Endodermal cell (in vitro differentiated cells): ENCODE measurements around the gene RAB6A. TPM values are rescaled to one million over a fixed set of nuclear protein-coding genes. Genes with fewer than 3 reads are reported as not detected.

Experiments used
- DNase-seq: peaks from one replicate; pipeline ENCODE4 v3.0.0-alpha.2; 2017
- H3K27ac ChIP-seq: 2 replicates; pipeline ENCODE4 v1.5.1; 2013; ENCODE audit warnings: mild to moderate bottlenecking, low read depth, low read length, moderate library complexity
- H3K27me3 ChIP-seq: 2 replicates; pipeline ENCODE4 v1.6.1; 2013; ENCODE audit warnings: mild to moderate bottlenecking, low read length, moderate library complexity; ENCODE audit not compliant: insufficient read depth, control insufficient read depth, poor library complexity, severe bottlenecking
- H3K36me3 ChIP-seq: 2 replicates; pipeline ENCODE4 v1.7.0; 2013; ENCODE audit warnings: mild to moderate bottlenecking, low read length, moderate library complexity; ENCODE audit not compliant: control insufficient read depth, insufficient read depth
- H3K4me1 ChIP-seq: one replicate; pipeline ENCODE4 v1.7.0; 2013; ENCODE audit warnings: low read length; ENCODE audit not compliant: control insufficient read depth, insufficient read depth
- H3K4me3 ChIP-seq: 2 replicates; pipeline ENCODE4 v1.5.1; 2013; ENCODE audit warnings: mild to moderate bottlenecking, low read length, moderate library complexity
- H3K9ac ChIP-seq: 2 replicates; pipeline ENCODE4 v1.6.1; 2013; ENCODE audit warnings: mild to moderate bottlenecking, low read length, moderate library complexity; ENCODE audit not compliant: poor library complexity, severe bottlenecking; ENCODE audit errors: extremely low read depth
- H3K9me3 ChIP-seq: 2 replicates; pipeline ENCODE4 v1.6.1; 2013; ENCODE audit warnings: mild to moderate bottlenecking, low read length, moderate library complexity; ENCODE audit not compliant: control insufficient read depth
- H3K27ac Mint-ChIP-seq: 2 replicates; pipeline ENCODE4 v1.8.0; 2020; ENCODE audit warnings: mixed read lengths
- H3K27me3 Mint-ChIP-seq: 2 replicates; pipeline ENCODE4 v1.8.0; 2021; ENCODE audit warnings: mild to moderate bottlenecking, mixed read lengths; ENCODE audit not compliant: insufficient read depth
- H3K36me3 Mint-ChIP-seq: 2 replicates; pipeline ENCODE4 v1.8.0; 2020; ENCODE audit warnings: low read depth, mixed read lengths
- H3K4me1 Mint-ChIP-seq: 2 replicates; pipeline ENCODE4 v1.8.0; 2020; ENCODE audit warnings: mixed read lengths
- H3K4me3 Mint-ChIP-seq: 2 replicates; pipeline ENCODE4 v1.8.0; 2020; ENCODE audit warnings: mild to moderate bottlenecking, moderate library complexity, mixed read lengths
- H3K9me3 Mint-ChIP-seq: 2 replicates; pipeline ENCODE4 v1.8.0; 2020; ENCODE audit warnings: mild to moderate bottlenecking, mixed read lengths
- CTCF ChIP-seq: fragments of 200-600 bp; sonication (generic); conservative IDR thresholded peaks from 2 replicates; pipeline ENCODE4 v1.5.0; 2021; ENCODE audit warnings: antibody characterized with exemption, mild to moderate bottlenecking
- WGBS, 2 experiments: methylation state at CpG; one replicate each; pipeline versions ENCODE4 v1.1.5 to v1.1.7; 2013; ENCODE audit warnings: missing lambda C conversion rate in 2 of 2, mixed read lengths in 1 of 2; ENCODE audit not compliant: insufficient coverage in 1 of 2, insufficient read length in 1 of 2; 5-methylcytosine and 5-hydroxymethylcytosine counted together
- total RNA-seq, 2 donors: library from RNA; stranded (reverse); fragmentation: NEBNext Ultra II Directional in 1 of 2; extraction: Animal tissue kit (Norgen Biotek cat#: 25700) in 1 of 2; gene quantifications; 2 replicates in 1 of 2; 3 replicates in 1 of 2; pipeline ENCODE4 v1.2.1, GENCODE V29; 2021

Gene RAB6A
- total RNA-seq, 2 donors from 2014 or later, result 77.9 to 79.5 TPM

- peaks cover 6% of the 10 kb centered on the region for H3K36me3 ChIP-seq
- peaks cover 37% of the 10 kb centered on the region for H3K27me3 Mint-ChIP-seq
- H3K9ac ChIP-seq, result no peak overlapping the region
- no peak overlapping the region for H3K4me3 ChIP-seq
- no peak overlapping the region for H3K27ac Mint-ChIP-seq
- peak overlapping the region; percentile 48 for H3K27ac ChIP-seq
- H3K4me1 ChIP-seq, result peaks cover 16% of the 10 kb centered on the region
- no peak for TF ChIP-seq CTCF
- DNase-seq, result no peak
- H3K9me3 Mint-ChIP-seq, result no peaks in the 10 kb centered on the region
- H3K4me3 Mint-ChIP-seq, result no peak overlapping the region
- peaks cover 26% of the 10 kb centered on the region for H3K4me1 Mint-ChIP-seq
- H3K27me3 ChIP-seq, result no peaks in the 10 kb centered on the region
- 93 to 98% methylated on average over 4 to 6 of the region's 6 CpGs for WGBS, 2 experiments
- peaks cover 26% of the 10 kb centered on the region for H3K36me3 Mint-ChIP-seq
- no peaks in the 10 kb centered on the region for H3K9me3 ChIP-seq
Measured at GRCh38 chr11:73652856-73653559, 107.9 kb downstream of the RAB6A start.

- H3K27ac ChIP-seq, result peak overlapping the region; percentile 48
Measured at GRCh38 chr11:73652046-73652730, 108.7 kb downstream of the RAB6A start.

GRCh38 chr11:73651661-73652045 lies 109.2 kb downstream of the RAB6A start:
- WGBS, 2 experiments, result 93 to 94% methylated on average over 6 to 9 of the region's 9 CpGs
- no peaks in the 10 kb centered on the region for H3K27me3 ChIP-seq
- Mint-ChIP-seq H3K27ac (no peak overlapping the region), H3K4me1 (peaks cover 37% of the 10 kb centered on the region), H3K9me3 (no peaks in the 10 kb centered on the region), H3K4me3 (no peak overlapping the region), H3K36me3 (peaks cover 26% of the 10 kb centered on the region), H3K27me3 (peaks cover 39% of the 10 kb centered on the region)
- H3K27ac ChIP-seq, result peak overlapping the region; percentile 48
- H3K4me1 ChIP-seq, result peaks cover 24% of the 10 kb centered on the region
- no peak overlapping the region for H3K9ac ChIP-seq
- no peak for DNase-seq
- H3K36me3 ChIP-seq, result peaks cover 6% of the 10 kb centered on the region
- H3K9me3 ChIP-seq, result no peaks in the 10 kb centered on the region
- H3K4me3 ChIP-seq, result no peak overlapping the region
- TF ChIP-seq CTCF, result no peak

More at GRCh38 chr11:73652046-73652730, 108.7 kb downstream of the RAB6A start:
- TF ChIP-seq CTCF, result no peak
- no peak for DNase-seq
- peaks cover 20% of the 10 kb centered on the region for H3K4me1 ChIP-seq
- no peak overlapping the region for H3K4me3 ChIP-seq
- no peaks in the 10 kb centered on the region for H3K27me3 ChIP-seq
- Mint-ChIP-seq H3K4me3 (no peak overlapping the region), H3K9me3 (no peaks in the 10 kb centered on the region), H3K4me1 (peaks cover 32% of the 10 kb centered on the region), H3K27me3 (peaks cover 38% of the 10 kb centered on the region), H3K36me3 (peaks cover 26% of the 10 kb centered on the region), H3K27ac (no peak overlapping the region)
- no peaks in the 10 kb centered on the region for H3K9me3 ChIP-seq
- H3K9ac ChIP-seq, result no peak overlapping the region
- WGBS, 2 experiments, result 48 to 68% methylated on average over 3 to 8 of the region's 8 CpGs
- H3K36me3 ChIP-seq, result peaks cover 6% of the 10 kb centered on the region
